LoVo (cell line): ENCODE data around the gene ZIC2.

ENCODE experiments used
- DNase-seq: peaks from one replicate; pipeline ENCODE4 v3.0.0-alpha.2; 2016; ENCODE audit warnings: low spot score

Gene ZIC2

DNA sequence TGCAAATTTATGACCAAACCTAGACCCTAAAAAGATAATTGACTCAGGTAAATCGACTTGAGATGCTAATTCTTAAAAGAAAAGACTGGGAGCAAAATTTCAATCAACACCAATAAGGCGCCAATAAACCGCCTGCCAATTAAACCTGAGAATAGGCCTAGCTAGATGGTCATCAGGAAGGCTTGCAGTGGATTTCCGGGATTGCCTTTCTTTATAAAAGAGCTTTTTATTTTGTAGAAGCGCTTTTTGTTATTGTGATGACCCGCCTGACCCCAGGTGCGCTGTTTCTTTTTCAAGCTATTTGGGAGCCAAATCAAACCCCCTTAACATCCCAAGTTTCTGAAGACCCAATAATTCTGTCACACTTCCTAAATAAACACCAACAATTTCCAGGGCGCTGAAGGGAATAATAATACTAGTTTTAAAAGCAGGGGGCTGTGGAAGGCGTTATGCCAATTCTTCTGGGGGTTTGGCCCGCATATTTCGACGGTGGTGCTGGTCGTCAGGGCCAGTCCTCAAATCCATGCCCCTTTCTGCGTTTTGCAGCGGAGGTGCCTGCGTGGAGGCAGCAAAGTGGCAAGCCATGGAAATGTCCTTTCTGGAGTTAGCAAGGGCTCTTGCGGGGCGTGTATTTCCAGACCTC, 7.2 kb upstream of the ZIC2 start:
- DNase-seq = no peak

DNA sequence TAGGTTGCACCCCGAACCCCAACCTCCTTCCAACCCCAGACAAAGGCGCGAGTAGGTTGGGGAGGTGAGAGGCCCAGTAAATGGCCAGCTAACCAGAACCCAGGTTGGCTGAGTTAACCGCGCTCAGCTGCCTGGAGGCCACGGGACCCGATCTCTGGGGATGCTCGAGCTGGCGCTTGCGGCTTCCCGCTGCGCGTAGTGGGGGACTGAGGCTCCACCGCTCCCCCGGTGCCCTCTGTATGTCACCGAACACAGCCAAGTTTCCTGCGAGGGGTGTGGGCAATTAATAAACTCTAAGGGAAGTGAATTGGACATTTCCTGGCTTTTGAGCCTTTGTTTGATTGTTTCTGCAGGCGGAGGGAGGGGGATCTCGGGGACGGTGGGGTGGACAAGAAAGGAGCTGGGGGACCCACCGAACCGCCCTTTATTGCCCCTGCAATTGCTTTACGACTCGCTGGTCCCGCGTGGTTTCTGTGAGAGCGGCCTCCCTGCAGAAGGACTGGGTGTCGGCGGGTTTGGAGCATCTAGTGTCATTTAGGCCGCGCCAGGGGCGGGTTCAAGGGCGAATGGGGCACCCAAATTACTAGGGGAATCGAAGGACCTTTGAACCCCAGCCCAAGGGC, 6.5 kb upstream of the ZIC2 start:
- no peak for DNase-seq

DNA sequence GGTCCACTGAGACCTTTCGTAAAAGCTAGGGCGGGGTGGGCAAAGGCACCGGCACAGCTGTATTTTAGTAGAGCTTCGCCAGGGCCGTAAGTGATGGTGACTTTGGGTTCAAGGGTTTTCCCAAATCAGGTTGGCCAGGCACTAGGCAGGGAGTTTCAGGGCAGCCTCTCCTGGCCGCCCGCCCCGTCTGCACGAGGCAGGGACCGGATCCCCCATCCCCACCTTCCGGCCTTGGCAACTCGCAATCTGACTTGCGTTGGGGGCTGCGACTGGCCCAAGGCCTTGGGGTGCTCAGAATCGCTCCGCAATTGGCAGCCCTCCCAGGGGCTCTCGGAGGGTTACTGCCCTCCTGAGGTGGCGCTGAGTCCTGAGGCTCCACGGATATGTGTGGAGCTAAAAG, 6.0 kb upstream of the ZIC2 start:
- DNase-seq = no peak

DNA sequence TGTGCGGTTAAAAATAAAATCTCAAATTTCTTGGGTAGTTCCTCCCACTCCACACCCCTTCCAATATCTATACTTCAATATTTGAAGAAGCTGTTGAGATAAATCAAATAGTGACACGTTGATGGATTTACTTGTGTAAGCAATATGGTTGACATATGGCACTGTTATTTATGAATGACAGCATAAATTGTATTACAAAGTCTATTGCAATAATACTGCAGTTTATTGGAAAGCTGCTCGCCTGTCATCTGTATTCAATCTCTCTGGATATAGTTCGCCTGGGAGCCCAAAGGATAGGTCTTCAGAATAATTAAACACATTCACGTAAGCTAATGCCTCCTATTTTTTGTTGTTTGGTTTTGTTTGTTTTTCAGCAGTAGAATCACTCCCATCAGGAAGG, 5.0 kb upstream of the ZIC2 start:
- no peak for DNase-seq

DNA sequence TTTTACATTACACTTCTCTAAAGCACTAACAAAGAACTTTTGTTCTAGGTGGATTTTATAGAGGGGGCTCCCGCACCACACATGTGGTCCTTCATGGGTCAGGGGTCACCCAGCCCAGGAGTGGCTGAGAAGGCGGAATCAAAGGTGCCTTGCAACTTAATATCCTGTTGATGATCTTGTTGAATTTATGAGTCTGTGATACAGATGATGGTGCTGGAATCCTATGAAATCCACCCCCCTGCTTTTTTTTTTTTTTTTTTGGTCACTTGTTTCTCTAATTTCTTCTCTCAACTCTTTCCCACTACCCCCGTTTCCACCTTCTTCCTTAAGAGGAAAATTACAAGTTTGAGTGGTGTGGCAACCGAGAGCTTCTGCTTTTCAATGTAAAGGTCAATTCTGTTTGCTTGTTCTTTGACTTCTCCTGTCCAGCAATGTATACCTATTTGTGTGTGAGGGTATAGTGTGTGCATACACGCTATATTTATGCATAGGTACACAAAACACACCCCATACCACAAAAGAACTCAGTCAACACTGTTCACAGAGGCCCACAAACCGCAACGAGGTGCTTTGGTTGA, 4.2 kb upstream of the ZIC2 start:
- no peak for DNase-seq

DNA sequence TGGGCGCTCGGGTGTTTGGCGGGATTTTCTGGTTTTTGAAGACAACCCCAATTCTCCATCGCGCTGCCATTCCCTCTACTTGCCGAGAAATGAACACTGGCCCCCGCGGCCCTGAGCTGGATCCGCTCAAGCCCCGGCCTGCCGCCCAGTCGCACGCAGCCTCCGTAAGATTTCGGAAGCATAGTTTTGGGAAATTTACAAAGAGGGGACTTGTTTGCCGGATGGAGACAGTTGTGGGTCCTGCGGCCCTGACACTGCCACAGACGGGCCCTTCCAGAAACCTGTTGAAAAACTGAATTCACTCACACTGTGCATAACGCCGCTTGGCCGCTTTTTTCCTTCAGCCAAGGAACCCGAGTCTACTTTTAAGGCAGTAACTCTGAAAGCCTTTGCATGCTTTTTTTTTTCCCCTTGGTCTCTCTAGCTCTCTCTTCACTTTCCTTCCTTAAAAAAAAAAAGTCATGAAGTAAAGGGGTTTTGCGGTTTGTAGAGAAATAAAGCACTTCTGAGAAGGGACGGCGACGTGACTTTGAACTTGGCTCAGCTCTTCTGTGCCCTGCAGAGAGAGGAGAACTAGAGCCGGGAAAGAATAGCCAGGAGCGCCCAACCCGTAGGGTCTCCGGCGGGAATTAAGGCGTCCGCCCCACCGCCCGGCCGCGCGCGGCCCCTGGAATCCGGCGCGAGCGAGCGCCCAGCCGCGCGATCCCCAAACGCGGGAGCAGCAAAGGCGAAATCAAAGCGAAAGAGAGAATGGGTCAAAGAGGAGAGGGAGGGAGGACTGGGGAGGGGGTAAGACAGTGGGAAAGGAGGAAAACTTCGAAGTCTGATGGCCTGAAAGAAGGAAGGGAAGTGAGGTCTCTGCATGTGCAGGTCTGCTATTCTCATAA, 3.4 kb upstream of the ZIC2 start:
- DNase-seq = no peak

DNA sequence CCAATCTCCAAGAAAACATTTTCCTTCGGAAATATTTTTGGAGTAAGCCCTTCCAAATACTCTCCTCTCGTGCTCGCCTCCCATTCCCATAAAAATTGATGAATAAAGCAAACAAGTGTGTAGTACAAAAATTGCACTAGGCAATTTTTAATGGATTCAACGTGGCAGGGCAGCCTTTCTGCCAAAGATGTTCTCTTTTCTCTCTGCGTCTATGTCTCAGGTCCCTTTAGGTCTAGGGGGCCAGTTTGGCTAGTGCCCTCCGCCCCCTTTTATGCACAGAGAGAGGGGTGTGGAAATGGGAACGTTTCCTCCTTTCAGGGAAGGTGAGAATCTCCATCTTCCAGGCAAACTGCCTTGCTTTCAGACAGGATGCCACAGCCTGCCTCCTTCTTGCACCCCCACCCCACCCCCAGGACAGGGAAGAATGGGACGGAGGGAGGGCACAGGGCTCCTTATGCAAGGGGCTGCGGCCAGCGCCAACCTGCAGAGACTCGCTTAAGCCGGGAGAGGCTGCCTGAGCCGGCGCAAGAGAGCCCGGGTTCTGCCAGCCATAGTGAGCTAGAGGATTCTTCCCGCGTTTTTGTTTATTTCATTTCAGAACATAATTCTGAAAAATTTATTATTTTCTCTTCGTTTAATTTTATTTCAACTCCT, 2.7 kb upstream of the ZIC2 start:
- DNase-seq = no peak

DNA sequence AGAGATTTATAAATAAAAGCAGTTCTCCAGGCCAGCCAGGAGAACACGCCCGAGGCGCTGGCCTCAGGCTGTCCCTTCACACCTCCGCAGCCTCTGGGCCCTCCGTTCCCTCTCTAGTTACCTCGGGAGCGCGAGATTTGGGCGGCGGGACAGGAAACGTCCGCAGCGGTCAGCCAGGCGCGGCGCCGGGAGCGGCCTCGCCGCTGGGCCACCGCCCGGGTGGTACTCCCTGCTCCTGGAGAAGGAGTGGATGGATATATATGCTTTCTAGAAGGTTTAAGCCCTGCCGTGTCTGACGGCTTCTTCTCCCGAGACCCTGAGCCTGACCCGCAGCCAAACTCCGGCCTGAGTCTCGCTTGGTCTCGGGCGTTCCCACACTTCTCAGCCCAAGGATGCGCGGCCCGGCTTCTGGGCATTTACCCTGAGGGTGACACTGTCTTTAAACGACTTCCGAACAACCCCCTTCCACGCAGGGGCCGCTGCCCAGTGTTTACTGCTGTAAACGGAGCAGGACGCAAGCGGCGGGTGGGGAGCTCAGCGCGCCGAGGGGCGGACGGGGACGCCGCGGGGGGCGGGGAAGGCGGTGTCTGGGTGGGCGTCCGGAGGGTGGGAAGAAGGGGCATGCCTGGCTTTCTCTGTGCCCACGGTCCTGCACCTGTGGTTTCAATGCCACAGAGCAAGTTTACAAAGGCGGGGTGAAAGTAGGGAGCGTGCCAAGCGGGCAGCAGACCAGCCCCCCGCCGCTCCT, 2.0 kb upstream of the ZIC2 start:
- DNase-seq = no peak

DNA sequence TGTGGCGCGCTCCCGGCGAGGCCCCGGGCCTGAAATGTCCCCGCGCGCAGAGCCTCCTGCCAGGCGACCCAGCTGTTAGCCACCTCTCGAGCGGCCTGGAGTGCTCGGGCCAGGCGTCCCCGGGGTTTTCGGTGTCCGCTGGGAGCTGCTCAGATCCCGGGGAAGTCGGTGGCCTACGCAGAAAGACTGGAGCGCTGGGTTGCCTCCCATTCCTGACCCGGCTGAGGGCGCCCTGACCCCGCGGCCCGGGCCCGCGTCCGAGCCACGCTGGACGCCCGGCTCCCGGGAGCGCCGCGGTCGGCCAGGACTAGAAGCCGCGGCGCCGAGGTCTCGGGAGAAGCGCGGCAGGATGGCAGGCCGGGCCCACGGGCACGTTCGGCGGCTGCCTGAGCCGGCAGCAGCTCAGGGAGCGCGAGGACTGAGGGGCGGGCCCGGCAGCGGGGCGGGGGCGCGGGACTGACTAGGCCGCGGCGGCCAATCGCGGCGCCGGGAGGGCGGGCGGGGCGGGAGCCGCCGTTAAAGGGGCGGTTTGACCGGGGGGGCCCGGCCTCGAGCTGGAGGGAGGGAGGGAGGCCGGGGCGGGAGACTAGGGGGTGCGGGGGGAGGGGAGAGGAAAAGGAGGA, 1.3 kb upstream of the ZIC2 start:
- DNase-seq = peak; percentile 87

DNA sequence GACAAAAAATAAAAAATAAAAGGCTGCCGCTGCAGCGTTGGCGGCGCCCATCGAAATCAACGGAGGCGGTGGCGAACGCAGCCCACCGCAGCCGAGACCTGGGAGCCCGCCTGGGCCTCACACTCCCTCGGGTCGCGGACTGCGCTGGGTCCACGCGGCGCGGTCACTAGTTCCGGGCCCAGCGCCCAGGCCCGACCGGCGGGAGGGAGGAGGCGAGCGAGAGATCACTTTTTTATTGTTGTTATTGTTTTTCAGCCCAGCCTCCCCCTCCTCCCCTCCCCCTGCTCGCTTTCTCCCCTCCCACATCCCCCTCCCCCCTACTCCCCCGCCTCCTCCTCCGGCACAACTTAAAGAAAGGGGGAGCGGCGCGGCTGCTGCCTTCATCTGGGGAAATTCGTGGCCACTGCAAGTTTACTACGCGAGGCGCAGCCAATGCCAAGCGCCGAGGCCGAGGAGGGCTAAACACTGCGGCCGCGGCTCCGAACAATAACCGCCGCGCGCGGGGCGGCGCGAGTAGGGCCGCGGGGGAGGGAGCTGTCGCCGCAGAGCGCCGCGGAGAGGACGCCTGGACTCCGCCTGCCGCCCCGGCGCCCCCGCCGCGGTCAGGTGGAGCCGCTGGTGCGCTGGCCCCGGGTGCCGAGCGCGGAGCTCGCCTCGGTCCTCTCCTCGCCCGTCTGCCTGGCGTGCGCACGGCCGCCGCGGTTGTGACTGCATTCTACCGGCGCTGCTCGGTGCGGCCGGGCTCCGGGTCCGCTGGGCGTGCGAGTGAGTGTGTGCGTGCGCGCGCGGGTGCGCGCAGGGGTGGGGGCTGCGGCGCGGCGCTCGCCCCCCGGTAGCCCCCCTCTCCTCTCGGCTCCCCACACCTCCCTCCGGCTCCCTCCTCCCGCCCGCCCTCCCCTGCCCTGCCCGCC, 505 bp upstream of the ZIC2 start:
- DNase-seq = peak; percentile 85

DNA sequence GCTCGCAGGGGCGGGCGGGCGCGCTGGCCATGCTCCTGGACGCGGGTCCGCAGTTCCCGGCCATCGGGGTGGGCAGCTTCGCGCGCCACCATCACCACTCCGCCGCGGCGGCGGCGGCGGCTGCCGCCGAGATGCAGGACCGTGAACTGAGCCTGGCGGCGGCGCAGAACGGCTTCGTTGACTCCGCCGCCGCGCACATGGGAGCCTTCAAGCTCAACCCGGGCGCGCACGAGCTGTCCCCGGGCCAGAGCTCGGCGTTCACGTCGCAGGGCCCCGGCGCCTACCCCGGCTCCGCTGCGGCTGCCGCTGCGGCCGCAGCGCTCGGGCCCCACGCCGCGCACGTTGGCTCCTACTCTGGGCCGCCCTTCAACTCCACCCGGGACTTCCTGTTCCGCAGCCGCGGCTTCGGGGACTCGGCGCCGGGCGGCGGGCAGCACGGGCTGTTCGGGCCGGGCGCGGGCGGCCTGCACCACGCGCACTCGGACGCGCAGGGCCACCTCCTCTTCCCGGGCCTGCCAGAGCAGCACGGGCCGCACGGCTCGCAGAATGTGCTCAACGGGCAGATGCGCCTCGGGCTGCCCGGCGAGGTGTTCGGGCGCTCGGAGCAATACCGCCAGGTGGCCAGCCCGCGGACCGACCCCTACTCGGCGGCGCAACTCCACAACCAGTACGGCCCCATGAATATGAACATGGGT, 599 bp downstream of the ZIC2 start:
- DNase-seq = no peak

DNA sequence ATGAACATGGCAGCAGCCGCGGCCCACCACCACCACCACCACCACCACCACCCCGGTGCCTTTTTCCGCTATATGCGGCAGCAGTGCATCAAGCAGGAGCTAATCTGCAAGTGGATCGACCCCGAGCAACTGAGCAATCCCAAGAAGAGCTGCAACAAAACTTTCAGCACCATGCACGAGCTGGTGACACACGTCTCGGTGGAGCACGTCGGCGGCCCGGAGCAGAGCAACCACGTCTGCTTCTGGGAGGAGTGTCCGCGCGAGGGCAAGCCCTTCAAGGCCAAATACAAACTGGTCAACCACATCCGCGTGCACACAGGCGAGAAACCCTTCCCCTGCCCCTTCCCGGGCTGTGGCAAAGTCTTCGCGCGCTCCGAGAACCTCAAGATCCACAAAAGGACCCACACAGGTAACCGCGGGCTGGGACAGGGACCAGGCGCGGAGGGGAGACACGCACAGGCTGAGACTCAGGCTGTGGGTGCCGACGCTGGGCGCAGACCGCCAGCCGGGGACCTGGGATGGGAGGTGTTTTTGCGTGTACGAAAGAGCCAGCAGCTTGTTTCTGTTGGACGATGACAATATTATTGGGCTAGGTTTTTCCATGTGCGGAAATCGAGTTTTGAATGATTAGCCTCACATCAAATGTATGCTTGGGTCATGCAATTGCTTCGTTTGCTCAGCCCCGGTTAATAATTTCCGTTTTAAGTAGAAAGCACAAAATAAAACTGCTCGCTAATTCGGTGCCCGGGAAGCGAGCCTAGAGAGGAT, 1.3 kb downstream of the ZIC2 start:
- DNase-seq = no peak

DNA sequence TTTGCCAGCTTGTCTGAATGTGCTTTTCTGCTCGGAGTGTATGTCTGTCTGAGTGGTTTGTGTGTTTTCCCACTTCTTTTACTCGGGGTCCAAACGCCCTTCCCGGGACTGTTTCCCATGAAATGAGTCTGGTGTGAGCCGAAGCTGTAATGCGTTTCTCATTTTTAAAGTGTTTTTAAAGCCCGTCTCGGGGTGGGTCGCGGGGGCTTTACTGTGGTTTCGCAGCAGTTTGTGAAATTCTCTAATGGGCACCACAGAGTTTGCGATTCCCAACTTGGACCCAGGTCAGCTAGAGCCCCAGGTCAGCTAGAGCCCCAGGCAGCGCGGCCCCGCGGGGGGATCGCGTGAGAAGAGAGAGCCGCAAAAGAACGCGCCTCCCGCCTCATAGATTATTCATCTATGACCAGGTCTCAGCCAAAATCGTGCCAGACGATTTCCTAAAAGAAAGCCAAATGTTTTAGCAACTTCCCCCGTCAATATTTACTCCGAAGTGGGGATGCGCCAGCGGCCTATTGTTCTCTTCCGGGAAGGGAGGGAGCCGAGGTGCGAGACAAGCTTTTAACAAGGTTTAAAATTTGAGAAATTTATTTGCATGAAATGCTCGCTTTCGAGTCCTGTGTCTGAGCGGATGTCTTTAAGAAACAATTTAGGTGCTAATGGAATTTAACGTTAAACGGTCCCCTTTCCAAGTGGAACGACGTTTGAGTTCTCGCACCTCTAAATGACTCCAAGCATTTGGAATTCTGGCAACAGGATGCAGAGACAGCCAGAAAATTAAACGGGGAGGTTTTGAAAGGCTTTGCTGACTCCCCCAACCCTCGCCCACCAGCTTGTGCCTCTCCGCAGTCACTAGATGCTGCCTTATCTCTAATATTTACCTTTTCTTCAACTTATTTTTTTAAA, 2.2 kb downstream of the ZIC2 start:
- no peak for DNase-seq

DNA sequence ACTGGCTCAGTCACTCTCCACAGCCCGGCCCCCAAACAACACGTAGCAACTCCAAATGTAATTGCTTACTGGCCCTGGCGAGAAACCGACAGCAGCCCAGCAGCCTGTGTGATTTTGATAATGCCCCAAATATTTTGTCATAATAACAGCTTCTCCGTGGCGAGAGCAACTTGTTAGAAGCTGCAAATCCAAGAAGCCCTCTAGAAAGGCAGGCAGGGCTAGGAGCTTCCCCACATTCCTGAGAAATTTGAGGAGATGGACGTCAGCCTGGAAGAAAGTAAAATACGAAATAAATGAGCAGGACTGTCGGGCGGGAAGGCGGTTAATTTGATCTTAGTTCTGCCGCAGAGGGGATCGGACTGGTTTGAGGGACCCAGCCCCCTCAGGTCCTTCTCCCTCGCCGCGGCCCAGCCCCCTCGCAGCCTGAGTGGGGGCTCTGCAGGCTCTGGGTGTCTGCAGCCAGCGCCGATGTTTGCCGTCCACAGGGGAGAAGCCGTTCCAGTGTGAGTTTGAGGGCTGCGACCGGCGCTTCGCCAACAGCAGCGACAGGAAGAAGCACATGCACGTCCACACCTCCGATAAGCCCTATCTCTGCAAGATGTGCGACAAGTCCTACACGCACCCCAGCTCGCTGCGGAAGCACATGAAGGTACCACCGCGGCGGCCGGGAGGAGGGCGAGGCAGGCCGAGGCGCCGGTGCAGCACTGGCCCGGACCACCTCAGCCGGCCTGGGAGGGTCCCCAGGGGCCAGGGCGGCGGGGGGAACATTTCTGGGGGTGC, 3.1 kb downstream of the ZIC2 start:
- DNase-seq = no peak

DNA sequence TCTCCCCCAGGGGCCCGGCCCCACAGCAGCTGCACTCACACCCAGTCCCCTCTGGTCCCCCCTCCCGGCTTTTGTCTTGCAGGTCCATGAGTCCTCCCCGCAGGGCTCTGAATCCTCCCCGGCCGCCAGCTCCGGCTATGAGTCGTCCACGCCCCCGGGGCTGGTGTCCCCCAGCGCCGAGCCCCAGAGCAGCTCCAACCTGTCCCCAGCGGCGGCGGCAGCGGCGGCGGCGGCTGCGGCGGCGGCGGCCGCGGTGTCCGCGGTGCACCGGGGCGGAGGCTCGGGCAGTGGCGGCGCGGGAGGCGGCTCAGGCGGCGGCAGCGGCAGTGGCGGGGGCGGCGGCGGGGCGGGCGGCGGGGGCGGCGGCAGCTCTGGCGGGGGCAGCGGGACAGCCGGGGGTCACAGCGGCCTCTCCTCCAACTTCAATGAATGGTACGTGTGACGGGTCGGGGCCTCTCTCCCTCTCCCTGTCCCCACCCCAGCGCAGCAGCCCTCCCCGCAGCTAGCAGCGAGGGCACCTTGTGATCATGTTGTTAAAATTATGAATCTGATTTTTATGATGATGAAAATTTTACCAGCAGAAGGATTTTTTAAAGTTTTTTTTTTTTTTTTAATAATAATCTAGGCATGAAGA, 3.8 kb downstream of the ZIC2 start:
- no peak for DNase-seq

DNA sequence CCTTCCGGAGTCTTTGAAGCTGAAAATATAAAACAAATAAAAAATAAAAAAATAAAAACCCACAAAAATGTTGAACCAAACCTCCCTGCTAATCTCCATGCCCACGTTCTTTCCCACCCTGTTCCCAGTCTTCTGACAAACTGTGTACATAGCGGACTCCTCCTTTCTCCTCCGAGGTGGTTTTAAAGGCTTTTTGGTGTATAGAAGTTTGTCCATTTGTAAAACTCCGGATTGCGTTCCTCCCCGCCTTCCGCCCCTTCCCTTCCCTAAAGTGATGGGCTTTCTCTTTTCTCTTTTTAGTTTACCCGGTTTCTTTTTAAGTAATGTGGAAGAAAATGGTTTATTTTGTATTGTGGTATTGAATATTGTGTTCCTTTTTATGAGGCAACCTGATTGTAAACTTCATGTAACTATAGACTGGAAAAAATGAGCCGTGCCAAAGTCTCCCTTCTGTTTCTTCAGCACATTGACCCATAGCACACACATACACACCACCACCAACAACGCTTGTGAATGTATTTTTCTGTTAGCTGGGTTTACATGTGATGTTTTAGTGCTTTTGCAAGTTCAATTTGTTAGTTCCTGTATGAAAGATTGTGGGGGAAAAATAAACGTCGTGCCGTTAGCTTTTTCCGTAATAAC, 4.4 kb downstream of the ZIC2 start:
- DNase-seq = no peak
